ENCODE results near the gene STAB2.

GRCh38 chr12:103588680-103589079, 1.6 kb downstream of the STAB2 start:
- no peak for TF ChIP-seq CEBPB (IDR thresholded peaks at IDR 0.05; ENCODE audit: low read depth, low read length)
- no peak for TF ChIP-seq RAD21 (IDR thresholded peaks at IDR 0.05; ENCODE audit: low read length)
- no peak for TF ChIP-seq BHLHE40 (IDR thresholded peaks at IDR 0.05; ENCODE audit: low read depth, low read length)
